HEK293 (cell line): ENCODE measurements around the gene ARHGEF2.

Source experiments
- EGR2 ChIP-seq: fragments of 450-650 bp; formaldehyde crosslinking; IDR thresholded peaks from 2 replicates; pipeline ENCODE4 v1.5.1; 2016; ENCODE audit warnings: low read depth, missing biosample characterization, missing genetic modification characterization
- ELK4 ChIP-seq: IDR thresholded peaks from 2 replicates; pipeline ENCODE4 v1.6.1; 2011; ENCODE audit warnings: mild to moderate bottlenecking, low read depth, low read length, borderline replicate concordance
- KLF9 ChIP-seq: fragments of 450-650 bp; formaldehyde crosslinking; IDR thresholded peaks from 2 replicates; pipeline ENCODE4 v1.5.1; 2016; ENCODE audit warnings: missing biosample characterization, missing genetic modification characterization, low read depth
- REPIN1 ChIP-seq: fragments of 450-650 bp; formaldehyde crosslinking; IDR thresholded peaks from 2 replicates; pipeline ENCODE4 v1.5.1; 2017; ENCODE audit warnings: missing biosample characterization, missing genetic modification characterization, low read depth
- SETDB1 ChIP-seq: IDR thresholded peaks from one replicate; pipeline ENCODE4 v1.6.1; 2017; ENCODE audit warnings: mild to moderate bottlenecking, low read length, moderate library complexity, mixed read lengths; ENCODE audit not compliant: insufficient read length
- ZNF140 ChIP-seq: fragments of 450-650 bp; formaldehyde crosslinking; IDR thresholded peaks from 2 replicates; pipeline ENCODE4 v1.5.1; 2016; ENCODE audit warnings: missing biosample characterization, missing genetic modification characterization
- ZNF354C ChIP-seq: fragments of 450-650 bp; formaldehyde crosslinking; IDR thresholded peaks from 2 replicates; pipeline ENCODE4 v1.5.1; 2016; ENCODE audit warnings: missing biosample characterization, missing genetic modification characterization, low read depth, borderline replicate concordance
- ZNF404 ChIP-seq: fragments of 450-650 bp; formaldehyde crosslinking; IDR thresholded peaks from 2 replicates; pipeline ENCODE4 v1.5.1; 2017; ENCODE audit warnings: missing biosample characterization, missing genetic modification characterization
- ZNF549 ChIP-seq: fragments of 450-650 bp; IDR thresholded peaks from 2 replicates; pipeline ENCODE4 v1.5.1; 2018; ENCODE audit warnings: missing biosample characterization, missing genetic modification characterization, mild to moderate bottlenecking, inconsistent platforms, moderate library complexity
- ZNF677 ChIP-seq: fragments of 450-650 bp; IDR thresholded peaks from 2 replicates; pipeline ENCODE4 v1.5.0; 2018; ENCODE audit warnings: missing biosample characterization, mild to moderate bottlenecking, missing genetic modification characterization, moderate library complexity
- TF ChIP-seq, protein P1 (sequence below): fragments of 450-650 bp; formaldehyde crosslinking; IDR thresholded peaks from 2 replicates; pipeline ENCODE4 v1.5.1; 2016; ENCODE audit warnings: missing biosample characterization, missing genetic modification characterization

- TF ChIP-seq ZNF140 (tag by site-specific recombination) (no peak), ZNF404 (tag by site-specific recombination) (no peak), REPIN1 (tag by site-specific recombination) (no peak), KLF9 (tag by site-specific recombination) (no peak), ELK4 (no peak), ZNF677 (tag by site-specific recombination) (no peak), ZNF549 (tag by site-specific recombination) (no peak), SETDB1 (no peak), EGR2 (no peak), ZNF354C (tag by site-specific recombination) (no peak)
- TF ChIP-seq, protein P1, sequence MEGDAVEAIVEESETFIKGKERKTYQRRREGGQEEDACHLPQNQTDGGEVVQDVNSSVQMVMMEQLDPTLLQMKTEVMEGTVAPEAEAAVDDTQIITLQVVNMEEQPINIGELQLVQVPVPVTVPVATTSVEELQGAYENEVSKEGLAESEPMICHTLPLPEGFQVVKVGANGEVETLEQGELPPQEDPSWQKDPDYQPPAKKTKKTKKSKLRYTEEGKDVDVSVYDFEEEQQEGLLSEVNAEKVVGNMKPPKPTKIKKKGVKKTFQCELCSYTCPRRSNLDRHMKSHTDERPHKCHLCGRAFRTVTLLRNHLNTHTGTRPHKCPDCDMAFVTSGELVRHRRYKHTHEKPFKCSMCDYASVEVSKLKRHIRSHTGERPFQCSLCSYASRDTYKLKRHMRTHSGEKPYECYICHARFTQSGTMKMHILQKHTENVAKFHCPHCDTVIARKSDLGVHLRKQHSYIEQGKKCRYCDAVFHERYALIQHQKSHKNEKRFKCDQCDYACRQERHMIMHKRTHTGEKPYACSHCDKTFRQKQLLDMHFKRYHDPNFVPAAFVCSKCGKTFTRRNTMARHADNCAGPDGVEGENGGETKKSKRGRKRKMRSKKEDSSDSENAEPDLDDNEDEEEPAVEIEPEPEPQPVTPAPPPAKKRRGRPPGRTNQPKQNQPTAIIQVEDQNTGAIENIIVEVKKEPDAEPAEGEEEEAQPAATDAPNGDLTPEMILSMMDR (tag by site-specific recombination) = no peak
These were observed 78.2 kb downstream of the ARHGEF2 start for GRCh38 chr1:155900161-155900560.
